HFFc6 (cell line): ENCODE results near the gene PLCXD1. TPM values are rescaled to one million over a fixed set of nuclear protein-coding genes. Genes with fewer than 3 reads are reported as not detected.

ENCODE experiments used
- DNase-seq: peaks from one replicate; pipeline ENCODE4 v3.0.0-alpha.2; 2018
- H3K27ac Mint-ChIP-seq: 2 replicates; pipeline ENCODE4 v1.8.0; 2020; ENCODE audit warnings: mild to moderate bottlenecking, mixed read lengths
- H3K27me3 Mint-ChIP-seq: 2 replicates; pipeline ENCODE4 v1.8.0; 2021; ENCODE audit warnings: mild to moderate bottlenecking, moderate library complexity, mixed read lengths; ENCODE audit not compliant: insufficient read depth
- H3K36me3 Mint-ChIP-seq: 2 replicates; pipeline ENCODE4 v1.8.0; 2021; ENCODE audit warnings: low read depth, mixed read lengths
- H3K4me1 Mint-ChIP-seq: 2 replicates; pipeline ENCODE4 v1.8.0; 2020; ENCODE audit warnings: low read depth, mixed read lengths
- H3K4me3 Mint-ChIP-seq: 2 replicates; pipeline ENCODE4 v1.8.0; 2020; ENCODE audit warnings: mild to moderate bottlenecking, moderate library complexity, mixed read lengths
- H3K9me3 Mint-ChIP-seq: 2 replicates; pipeline ENCODE4 v1.8.0; 2020; ENCODE audit warnings: mild to moderate bottlenecking, mixed read lengths
- CTCF ChIP-seq: fragments of 200-600 bp; sonication (generic); IDR thresholded peaks from 2 replicates; pipeline ENCODE4 v1.5.0; 2021; ENCODE audit warnings: antibody characterized with exemption, mild to moderate bottlenecking
- total RNA-seq, 6 experiments: library from RNA; stranded (reverse); fragmentation: NEBNext Ultra II Directional; extraction: Animal tissue kit (Norgen Biotek cat#: 25700); gene quantifications; 2 replicates in 1 of 6; 3 replicates in 5 of 6; pipeline ENCODE4 v1.2.3, GENCODE V29; 2021

Gene PLCXD1
- total RNA-seq, 6 experiments from 2014 or later, result 23.4 to 30.6 (median 25.0) TPM

- no peak overlapping the region for H3K27ac Mint-ChIP-seq
- no peak for DNase-seq
Observed at GRCh38 chrX:291411-291901, 10.3 kb downstream of the PLCXD1 start.

GRCh38 chrX:292900-293897 is 12.0 kb downstream of the PLCXD1 start:
- no peaks in the 10 kb centered on the region; the same call in 1 of the 2 replicates for H3K9me3 Mint-ChIP-seq
- H3K36me3 Mint-ChIP-seq, result peaks cover 35% of the 10 kb centered on the region
- H3K27me3 Mint-ChIP-seq, result peaks cover 9% of the 10 kb centered on the region
- TF ChIP-seq CTCF, result no peak
- H3K4me1 Mint-ChIP-seq, result no peaks in the 10 kb centered on the region
- H3K4me3 Mint-ChIP-seq, result no peak overlapping the region
- no peak overlapping the region for H3K27ac Mint-ChIP-seq
- no peak for DNase-seq

More at GRCh38 chrX:291411-291901, 10.3 kb downstream of the PLCXD1 start:
- Mint-ChIP-seq H3K4me3 (no peak overlapping the region), H3K36me3 (peaks cover 35% of the 10 kb centered on the region), H3K4me1 (no peaks in the 10 kb centered on the region), H3K27me3 (peaks cover 9% of the 10 kb centered on the region), H3K9me3 (no peaks in the 10 kb centered on the region; the same call in 1 of the 2 replicates)
- TF ChIP-seq CTCF, result no peak

GRCh38 chrX:295136-295535 is 14.0 kb downstream of the PLCXD1 start:
- DNase-seq, result no peak
- H3K4me1 Mint-ChIP-seq, result no peaks in the 10 kb centered on the region
- no peak overlapping the region for H3K4me3 Mint-ChIP-seq
- no peak overlapping the region for H3K27ac Mint-ChIP-seq
- H3K27me3 Mint-ChIP-seq, result peaks cover 7% of the 10 kb centered on the region
- H3K36me3 Mint-ChIP-seq, result peaks cover 41% of the 10 kb centered on the region
- TF ChIP-seq CTCF, result no peak
- H3K9me3 Mint-ChIP-seq, result no peaks in the 10 kb centered on the region; the same call in 1 of the 2 replicates

- no peaks in the 10 kb centered on the region for H3K4me1 Mint-ChIP-seq
- no peak overlapping the region for H3K27ac Mint-ChIP-seq
- no peak overlapping the region for H3K4me3 Mint-ChIP-seq
- no peak for TF ChIP-seq CTCF
- H3K9me3 Mint-ChIP-seq, result no peaks in the 10 kb centered on the region; the same call in none of the 2 replicates
- no peak for DNase-seq
- peaks cover 43% of the 10 kb centered on the region for H3K36me3 Mint-ChIP-seq
- no peaks in the 10 kb centered on the region; the same call in 1 of the 2 replicates for H3K27me3 Mint-ChIP-seq
Observed at GRCh38 chrX:298993-299392, 17.8 kb downstream of the PLCXD1 start.

GRCh38 chrX:300334-300733 is 19.2 kb downstream of the PLCXD1 start:
- Mint-ChIP-seq H3K9me3 (no peaks in the 10 kb centered on the region; the same call in none of the 2 replicates), H3K4me1 (no peaks in the 10 kb centered on the region), H3K27ac (no peak overlapping the region), H3K4me3 (no peak overlapping the region), H3K27me3 (peaks cover 2% of the 10 kb centered on the region; the same call in 1 of the 2 replicates), H3K36me3 (peaks cover 43% of the 10 kb centered on the region)
- TF ChIP-seq CTCF, result no peak
- no peak for DNase-seq
